ENCODE data around the gene CACNA1B. TPM values are rescaled to one million over a fixed set of nuclear protein-coding genes. Genes with fewer than 3 reads are reported as not detected.

CACNA1B gene
- total and polyA plus RNA-seq, 2 of the 13 experiments (the other 11 are each of a cell fraction or from before 2014, with no cell fraction given), result under 0.01 to 0.04 TPM

DNA sequence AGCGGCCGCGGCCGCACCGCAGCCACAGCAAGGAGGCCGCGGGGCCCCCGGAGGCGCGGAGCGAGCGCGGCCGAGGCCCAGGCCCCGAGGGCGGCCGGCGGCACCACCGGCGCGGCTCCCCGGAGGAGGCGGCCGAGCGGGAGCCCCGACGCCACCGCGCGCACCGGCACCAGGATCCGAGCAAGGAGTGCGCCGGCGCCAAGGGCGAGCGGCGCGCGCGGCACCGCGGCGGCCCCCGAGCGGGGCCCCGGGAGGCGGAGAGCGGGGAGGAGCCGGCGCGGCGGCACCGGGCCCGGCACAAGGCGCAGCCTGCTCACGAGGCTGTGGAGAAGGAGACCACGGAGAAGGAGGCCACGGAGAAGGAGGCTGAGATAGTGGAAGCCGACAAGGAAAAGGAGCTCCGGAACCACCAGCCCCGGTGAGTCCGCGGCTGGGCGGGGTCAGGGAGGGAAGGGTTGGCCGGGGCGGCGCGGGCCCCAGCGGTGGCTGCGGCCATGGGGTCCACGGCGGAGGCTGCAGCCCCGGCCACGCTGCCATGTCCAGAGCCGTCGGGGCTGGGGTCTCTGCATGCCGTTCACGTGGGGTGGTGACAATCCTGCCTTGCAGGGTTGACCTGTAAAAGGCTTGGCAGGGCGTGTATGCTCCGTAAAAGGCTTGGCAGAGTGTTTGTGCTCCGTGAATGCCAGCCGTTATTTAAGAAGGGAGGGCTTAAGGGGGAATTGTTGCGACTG lies 146.0 kb downstream of the CACNA1B start:
- no peaks in the 10 kb centered on the region for H3K4me1 ChIP-seq (ENCODE audit: insufficient read depth, low read length)
- H3K27me3 ChIP-seq (ENCODE audit: control insufficient read depth in 1 of 2, insufficient read depth in 2 of 2, low read length in 2 of 2), result peaks cover 2 to 38% of the 10 kb centered on the region in 2 experiments; a peak in 4 of 5 replicates
- WGBS (ENCODE audit: low lambda C conversion rate), result 28% methylated on average over 42 of the region's 84 CpGs
- H3K4me3 ChIP-seq (replicated peaks in 1 of 3; ENCODE audit: insufficient read depth in 1 of 3, low read depth in 2 of 3, low read length in 3 of 3), result peak overlapping the region in 1 of 3 experiments; percentile 10; a peak in 1 of 6 replicates
- H3K9me3 ChIP-seq (ENCODE audit: low read length), result no peaks in the 10 kb centered on the region
- BruUV-seq (replicated peaks), result no TSS peak
- TF ChIP-seq EZH2 (conservative IDR thresholded peaks at IDR 0.05; ENCODE audit: low read depth, low read length) (0 out of 2 replicates have a peak, but pooled peaks have one; percentile 45), ZNF672 (CRISPR knock-in tag; IDR thresholded peaks at IDR 0.05) (no peak)
- no peaks in the 10 kb centered on the region for H3K79me2 ChIP-seq (ENCODE audit: insufficient read depth, low read length)
- intact Hi-C loops (cut with micrococcal nuclease; ENCODE audit: unreplicated experiment), result no loop called here
- H3K36me3 ChIP-seq (replicated peaks in 1 of 2; ENCODE audit: control insufficient read depth in 1 of 2, insufficient read depth in 2 of 2, low read length in 2 of 2), result no peaks in the 10 kb centered on the region
- FAIRE-seq, result no peak
- ATAC-seq, result no peak
- no peak overlapping the region for H2AFZ ChIP-seq (ENCODE audit: low read length)
- no peaks in the 10 kb centered on the region for H4K20me1 ChIP-seq (ENCODE audit: insufficient read depth, low read length)
- POLR2A ChIA-PET, result no interaction called here
- in situ Hi-C loops (cut with HindIII; ENCODE audit: extremely low pct_ligation_motif_present, low pct_unique_long_range_greater_than_20kb), result no loop called here
- no peak overlapping the region for H3K27ac ChIP-seq (ENCODE audit: extremely low read length, insufficient read depth, low read length)
- no peak overlapping the region for H3K9ac ChIP-seq (ENCODE audit: insufficient read depth, low read depth, low read length)
- peak overlapping the region; percentile 12; the same call in 1 of the 2 replicates for H3K4me2 ChIP-seq (ENCODE audit: low read depth, low read length)
- no peak for DNase-seq (ENCODE audit: low spot score)
- CTCF ChIA-PET (ENCODE audit: low intra/inter-chr PET ratio, low total read pairs), result no interaction called here

DNA sequence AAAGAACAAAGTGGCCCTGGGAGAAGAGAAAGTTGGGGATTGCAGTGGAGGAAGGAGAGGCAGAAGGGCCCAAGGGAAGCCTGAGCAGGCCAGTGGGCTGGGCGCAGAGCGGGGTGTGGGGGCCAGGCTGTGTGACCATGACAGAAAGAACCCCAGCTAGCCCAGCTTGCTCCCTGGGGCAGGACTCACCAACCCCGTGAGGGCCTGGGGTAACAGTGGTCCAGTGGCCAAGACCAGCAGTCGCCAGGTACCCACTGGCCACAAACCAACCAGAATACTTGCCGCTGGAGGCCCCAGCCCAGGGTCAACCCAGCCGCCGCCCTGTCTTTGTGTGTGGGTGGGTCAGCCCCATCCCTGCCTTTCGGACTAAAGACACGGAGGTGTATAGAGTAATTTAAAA lies 146.5 kb downstream of the CACNA1B start:
- Histone ChIP-seq H3K27me3 (ENCODE audit: control insufficient read depth in 1 of 2, insufficient read depth in 2 of 2, low read length in 2 of 2) (peaks cover 2 to 38% of the 10 kb centered on the region in 2 experiments; a peak in 4 of 5 replicates), H3K9me3 (ENCODE audit: low read length) (no peaks in the 10 kb centered on the region), H4K20me1 (ENCODE audit: insufficient read depth, low read length) (no peaks in the 10 kb centered on the region), H3K79me2 (ENCODE audit: insufficient read depth, low read length) (no peaks in the 10 kb centered on the region), H3K4me1 (ENCODE audit: insufficient read depth, low read length) (no peaks in the 10 kb centered on the region), H3K36me3 (replicated peaks in 1 of 2; ENCODE audit: control insufficient read depth in 1 of 2, insufficient read depth in 2 of 2, low read length in 2 of 2) (no peaks in the 10 kb centered on the region), H3K4me2 (ENCODE audit: low read depth, low read length) (no peak overlapping the region), H2AFZ (ENCODE audit: low read length) (no peak overlapping the region), H3K4me3 (replicated peaks in 1 of 3; ENCODE audit: insufficient read depth in 1 of 3, low read depth in 2 of 3, low read length in 3 of 3) (no peak overlapping the region), H3K27ac (ENCODE audit: extremely low read length, insufficient read depth, low read length) (no peak overlapping the region), H3K9ac (ENCODE audit: insufficient read depth, low read depth, low read length) (no peak overlapping the region)
- no peak for FAIRE-seq
- ATAC-seq, result no peak
- intact Hi-C loops (cut with micrococcal nuclease; ENCODE audit: unreplicated experiment), result no loop called here
- BruUV-seq (replicated peaks), result no TSS peak
- ChIA-PET CTCF (ENCODE audit: low intra/inter-chr PET ratio, low total read pairs) (no interaction called here), POLR2A (no interaction called here)
- DNase-seq (ENCODE audit: low spot score), result no peak
- in situ Hi-C loops (cut with HindIII; ENCODE audit: extremely low pct_ligation_motif_present, low pct_unique_long_range_greater_than_20kb), result no loop called here
- 45% methylated on average over 9 of the region's 9 CpGs for WGBS (ENCODE audit: low lambda C conversion rate)
- TF ChIP-seq, protein P1, sequence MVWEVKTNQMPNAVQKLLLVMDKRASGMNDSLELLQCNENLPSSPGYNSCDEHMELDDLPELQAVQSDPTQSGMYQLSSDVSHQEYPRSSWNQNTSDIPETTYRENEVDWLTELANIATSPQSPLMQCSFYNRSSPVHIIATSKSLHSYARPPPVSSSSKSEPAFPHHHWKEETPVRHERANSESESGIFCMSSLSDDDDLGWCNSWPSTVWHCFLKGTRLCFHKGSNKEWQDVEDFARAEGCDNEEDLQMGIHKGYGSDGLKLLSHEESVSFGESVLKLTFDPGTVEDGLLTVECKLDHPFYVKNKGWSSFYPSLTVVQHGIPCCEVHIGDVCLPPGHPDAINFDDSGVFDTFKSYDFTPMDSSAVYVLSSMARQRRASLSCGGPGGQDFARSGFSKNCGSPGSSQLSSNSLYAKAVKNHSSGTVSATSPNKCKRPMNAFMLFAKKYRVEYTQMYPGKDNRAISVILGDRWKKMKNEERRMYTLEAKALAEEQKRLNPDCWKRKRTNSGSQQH (CRISPR knock-in tag; IDR thresholded peaks at IDR 0.05; ENCODE audit: low read depth), result no peak
- TF ChIP-seq ZNF138 (CRISPR knock-in tag; IDR thresholded peaks at IDR 0.05; ENCODE audit: low read depth), result no peak
- TF ChIP-seq TBP (CRISPR knock-in tag; IDR thresholded peaks at IDR 0.05), result no peak
- no peak for TF ChIP-seq ZNF260 (CRISPR knock-in tag; IDR thresholded peaks at IDR 0.05; ENCODE audit: borderline replicate concordance, low read depth)
- no peak for TF ChIP-seq ZSCAN21 (CRISPR knock-in tag; IDR thresholded peaks at IDR 0.05; ENCODE audit: borderline replicate concordance)
- no peak for TF ChIP-seq HNRNPK (IDR thresholded peaks at IDR 0.05; ENCODE audit: low read depth, low read length, poor library complexity, severe bottlenecking)
- TF ChIP-seq, protein P2, sequence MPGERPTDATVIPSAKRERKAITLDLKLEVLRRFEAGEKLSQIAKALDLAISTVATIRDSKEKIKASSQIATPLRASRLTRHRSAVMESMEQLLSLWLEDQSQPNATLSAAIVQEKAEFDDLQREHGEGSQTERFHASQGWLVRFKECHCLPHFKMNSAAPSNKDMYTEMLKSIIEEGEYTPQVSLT (CRISPR knock-in tag; IDR thresholded peaks at IDR 0.05; ENCODE audit: borderline replicate concordance, low read depth), result no peak
- TF ChIP-seq, protein P3, sequence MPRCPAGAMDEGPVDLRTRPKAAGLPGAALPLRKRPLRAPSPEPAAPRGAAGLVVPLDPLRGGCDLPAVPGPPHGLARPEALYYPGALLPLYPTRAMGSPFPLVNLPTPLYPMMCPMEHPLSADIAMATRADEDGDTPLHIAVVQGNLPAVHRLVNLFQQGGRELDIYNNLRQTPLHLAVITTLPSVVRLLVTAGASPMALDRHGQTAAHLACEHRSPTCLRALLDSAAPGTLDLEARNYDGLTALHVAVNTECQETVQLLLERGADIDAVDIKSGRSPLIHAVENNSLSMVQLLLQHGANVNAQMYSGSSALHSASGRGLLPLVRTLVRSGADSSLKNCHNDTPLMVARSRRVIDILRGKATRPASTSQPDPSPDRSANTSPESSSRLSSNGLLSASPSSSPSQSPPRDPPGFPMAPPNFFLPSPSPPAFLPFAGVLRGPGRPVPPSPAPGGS (CRISPR knock-in tag; IDR thresholded peaks at IDR 0.05), result no peak
- no peak for TF ChIP-seq SRSF1 (optimal IDR thresholded peaks at IDR 0.05; ENCODE audit: low read depth, low read length)
- TF ChIP-seq U2AF1 (optimal IDR thresholded peaks at IDR 0.05; ENCODE audit: low read depth, low read length), result no peak
- no peak for TF ChIP-seq SAFB2 (CRISPR knock-in tag; IDR thresholded peaks at IDR 0.05; ENCODE audit: borderline replicate concordance, low read depth)
- TF ChIP-seq, protein P4, sequence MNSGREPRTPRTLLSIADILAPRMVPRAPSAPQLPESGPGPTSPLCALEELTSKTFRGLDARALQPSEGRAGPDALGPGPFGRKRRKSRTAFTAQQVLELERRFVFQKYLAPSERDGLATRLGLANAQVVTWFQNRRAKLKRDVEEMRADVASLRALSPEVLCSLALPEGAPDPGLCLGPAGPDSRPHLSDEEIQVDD (CRISPR knock-in tag; IDR thresholded peaks at IDR 0.05; ENCODE audit: borderline replicate concordance), result no peak

Data from HepG2 (cell line).